Astrocyte (in vitro differentiated cells and primary cell): ENCODE measurements around the gene PPP1R26. TPM values are rescaled to one million over a fixed set of nuclear protein-coding genes. Genes with fewer than 3 reads are reported as not detected.
"Not testable (repeated sequence)": the region's sequence is repeated elsewhere in the genome, so short reads cannot be mapped to it uniquely, and the experiment has no call there.

Source experiments
- DNase-seq: peaks from one replicate; pipeline ENCODE4 v3.0.0-alpha.2; 2010; ENCODE audit warnings: low read depth
- FAIRE-seq: peaks from 2 replicates; lab custom pipeline; 2011; peaks lifted over from hg19 to GRCh38; lab: Jason Lieb, UNC
- H2AFZ ChIP-seq: 2 replicates; pipeline ENCODE4 v1.6.0; 2012; ENCODE audit warnings: low read depth, low read length, inconsistent platforms
- H3K27ac ChIP-seq: 2 replicates; pipeline ENCODE4 v1.5.1; 2011; ENCODE audit warnings: low read depth, low read length, inconsistent platforms
- H3K27me3 ChIP-seq: 2 replicates; pipeline ENCODE4 v1.6.0; 2011; ENCODE audit warnings: low read length, inconsistent platforms; ENCODE audit not compliant: insufficient read depth
- H3K36me3 ChIP-seq: 2 replicates; pipeline ENCODE4 v1.5.1; 2011; ENCODE audit warnings: low read length, inconsistent platforms; ENCODE audit not compliant: insufficient read depth
- H3K4me1 ChIP-seq: 2 replicates; pipeline ENCODE4 v1.5.1; 2011; ENCODE audit warnings: low read length, inconsistent platforms; ENCODE audit not compliant: insufficient read depth
- H3K4me2 ChIP-seq: 2 replicates; pipeline ENCODE4 v1.6.0; 2012; ENCODE audit warnings: low read length, inconsistent platforms
- H3K4me3 ChIP-seq: 2 replicates; pipeline ENCODE4 v1.5.1; 2011; ENCODE audit warnings: low read depth, mild to moderate bottlenecking, low read length, inconsistent platforms; ENCODE audit not compliant: insufficient read depth
- H3K79me2 ChIP-seq: 2 replicates; pipeline ENCODE4 v1.6.0; 2012; ENCODE audit warnings: mild to moderate bottlenecking, low read length, inconsistent platforms; ENCODE audit not compliant: insufficient read depth
- H3K9ac ChIP-seq: 2 replicates; pipeline ENCODE4 v1.6.0; 2012; ENCODE audit warnings: mild to moderate bottlenecking, low read length, inconsistent platforms
- H3K9me3 ChIP-seq: 2 replicates; pipeline ENCODE4 v1.5.1; 2012; ENCODE audit warnings: low read depth, mild to moderate bottlenecking, low read length, inconsistent platforms; ENCODE audit not compliant: insufficient read depth
- H4K20me1 ChIP-seq: 2 replicates; pipeline ENCODE4 v1.6.0; 2012; ENCODE audit warnings: low read length, inconsistent platforms; ENCODE audit not compliant: insufficient read depth
- H3K27ac Mint-ChIP-seq: one replicate; pipeline ENCODE4 v1.8.0; 2021; ENCODE audit warnings: mild to moderate bottlenecking, mixed read lengths; ENCODE audit not compliant: unreplicated experiment
- H3K27me3 Mint-ChIP-seq: one replicate; pipeline ENCODE4 v1.8.0; 2021; ENCODE audit warnings: low read depth, mixed read lengths; ENCODE audit not compliant: unreplicated experiment
- H3K36me3 Mint-ChIP-seq: one replicate; pipeline ENCODE4 v1.8.0; 2021; ENCODE audit warnings: low read depth, mixed read lengths; ENCODE audit not compliant: unreplicated experiment
- H3K4me1 Mint-ChIP-seq: one replicate; pipeline ENCODE4 v1.8.0; 2021; ENCODE audit warnings: low read depth, mixed read lengths; ENCODE audit not compliant: unreplicated experiment
- H3K4me3 Mint-ChIP-seq: one replicate; pipeline ENCODE4 v1.8.0; 2021; ENCODE audit warnings: mild to moderate bottlenecking, moderate library complexity, mixed read lengths; ENCODE audit not compliant: unreplicated experiment
- H3K9me3 Mint-ChIP-seq: one replicate; pipeline ENCODE4 v1.8.0; 2021; ENCODE audit warnings: mild to moderate bottlenecking, mixed read lengths; ENCODE audit not compliant: unreplicated experiment
- CTCF ChIP-seq: IDR thresholded peaks from 2 replicates; pipeline ENCODE4 v1.5.1; 2011; ENCODE audit warnings: low read depth, mild to moderate bottlenecking, inconsistent platforms, low read length, moderate library complexity; ENCODE audit not compliant: insufficient read depth
- EZH2 ChIP-seq: IDR thresholded peaks from 2 replicates; pipeline ENCODE4 v1.6.1; 2012; ENCODE audit warnings: mild to moderate bottlenecking, low read length, inconsistent platforms; ENCODE audit not compliant: insufficient read depth
- total RNA-seq: library from RNA; stranded (reverse); gene quantifications from 2 replicates; pipeline ENCODE4 v1.2.1, GENCODE V29; 2021

The PPP1R26 gene
- total RNA-seq, 1 donor from 2014 or later: 10.6 TPM

- Histone ChIP-seq H3K79me2 (no peaks in the 10 kb centered on the region), H3K27me3 (no peaks in the 10 kb centered on the region), H3K4me3 (no peak overlapping the region), H3K4me1 (no peaks in the 10 kb centered on the region), H3K9me3 (no peaks in the 10 kb centered on the region), H3K4me2 (no peak overlapping the region), H3K27ac (no peak overlapping the region), H3K9ac (no peak overlapping the region), H2AFZ (no peak overlapping the region), H4K20me1 (no peaks in the 10 kb centered on the region), H3K36me3 (no peaks in the 10 kb centered on the region)
- Mint-ChIP-seq H3K36me3 (peaks cover 1% of the 10 kb centered on the region), H3K4me3 (no peak overlapping the region), H3K27ac (no peak overlapping the region), H3K27me3 (peaks cover 19% of the 10 kb centered on the region), H3K9me3 (no peaks in the 10 kb centered on the region), H3K4me1 (no peaks in the 10 kb centered on the region)
- FAIRE-seq (no peak), DNase-seq (no peak)
- TF ChIP-seq EZH2 (no peak), CTCF (no peak)
Measured at GRCh38 chr9:135448663-135449100, 30.9 kb upstream of the PPP1R26 start.

- not testable (repeated sequence) for H3K4me1 Mint-ChIP-seq, H3K79me2 ChIP-seq, H3K4me2 ChIP-seq, H3K4me3 ChIP-seq, H2AFZ ChIP-seq, FAIRE-seq, H3K9me3 Mint-ChIP-seq, H3K9ac ChIP-seq, H3K27me3 ChIP-seq, H3K4me3 Mint-ChIP-seq, H3K4me1 ChIP-seq, H3K36me3 ChIP-seq, H4K20me1 ChIP-seq, H3K36me3 Mint-ChIP-seq, DNase-seq, H3K27ac ChIP-seq, H3K9me3 ChIP-seq, H3K27ac Mint-ChIP-seq
- H3K27me3 Mint-ChIP-seq: peaks cover 23% of the 10 kb centered on the region
Measured at GRCh38 chr9:135449532-135449931, 30.1 kb upstream of the PPP1R26 start.

GRCh38 chr9:135450956-135451355, 28.6 kb upstream of the PPP1R26 start:
- peaks cover 10% of the 10 kb centered on the region for H3K9me3 Mint-ChIP-seq

GRCh38 chr9:135451909-135452308, 27.7 kb upstream of the PPP1R26 start:
- H2AFZ ChIP-seq, H3K4me1 ChIP-seq, H3K27ac ChIP-seq, H3K9ac ChIP-seq, H3K4me3 ChIP-seq, FAIRE-seq, H3K27ac Mint-ChIP-seq, H3K4me3 Mint-ChIP-seq, H3K27me3 ChIP-seq, H3K79me2 ChIP-seq, DNase-seq, H3K36me3 Mint-ChIP-seq, H3K36me3 ChIP-seq, H3K4me2 ChIP-seq, H3K4me1 Mint-ChIP-seq, H4K20me1 ChIP-seq, H3K9me3 ChIP-seq: not testable (repeated sequence)
- Mint-ChIP-seq H3K9me3 (peaks cover 10% of the 10 kb centered on the region), H3K27me3 (peaks cover 33% of the 10 kb centered on the region)

More at GRCh38 chr9:135450956-135451355, 28.6 kb upstream of the PPP1R26 start:
- FAIRE-seq: no peak
- Histone ChIP-seq H3K27ac (no peak overlapping the region), H2AFZ (no peak overlapping the region), H3K9me3 (peaks cover 3% of the 10 kb centered on the region), H3K4me1 (no peaks in the 10 kb centered on the region), H3K9ac (no peak overlapping the region), H4K20me1 (no peaks in the 10 kb centered on the region), H3K4me2 (no peak overlapping the region), H3K36me3 (no peaks in the 10 kb centered on the region), H3K27me3 (no peaks in the 10 kb centered on the region), H3K4me3 (no peak overlapping the region), H3K79me2 (no peaks in the 10 kb centered on the region)
- Mint-ChIP-seq H3K4me1 (no peaks in the 10 kb centered on the region), H3K4me3 (no peak overlapping the region), H3K27ac (no peak overlapping the region), H3K27me3 (peaks cover 33% of the 10 kb centered on the region), H3K36me3 (peaks cover 1% of the 10 kb centered on the region)
- no peak for TF ChIP-seq CTCF
- no peak for TF ChIP-seq EZH2
- no peak for DNase-seq
